ENCODE measurements around the gene ST6GALNAC4. TPM values are rescaled to one million over a fixed set of nuclear protein-coding genes. Genes with fewer than 3 reads are reported as not detected.

The ST6GALNAC4 gene
- total RNA-seq, 1 donor from 2014 or later = 28.5 TPM

DNA sequence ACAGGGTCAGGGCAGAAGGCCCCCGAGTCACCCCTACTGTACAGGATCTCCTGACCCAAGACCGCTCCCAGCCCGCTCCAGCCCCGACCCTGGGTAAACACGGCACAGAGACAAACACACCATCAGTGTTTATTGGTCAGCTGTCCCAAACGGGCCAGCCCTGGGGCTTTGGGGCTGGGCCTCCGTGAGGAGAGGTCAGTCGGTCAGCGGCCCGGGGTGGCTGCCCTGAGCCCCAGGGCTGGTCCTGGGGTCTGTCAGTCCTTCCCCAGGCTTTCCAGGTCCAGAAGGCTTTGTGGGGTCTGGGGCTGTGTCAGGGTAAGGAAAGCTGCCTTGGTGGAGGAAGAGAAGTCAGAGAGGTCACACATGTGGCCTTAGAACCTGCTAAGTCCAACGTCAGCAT lies 18.1 kb upstream of the ST6GALNAC4 start:
- intact Hi-C loops (cut with micrococcal nuclease) = loop anchor here (5.0 kb wide), 1 partner anchor 97 kb away; no protein-coding TSS in a partner anchor
- ATAC-seq = no peak
- no peak for DNase-seq

DNA sequence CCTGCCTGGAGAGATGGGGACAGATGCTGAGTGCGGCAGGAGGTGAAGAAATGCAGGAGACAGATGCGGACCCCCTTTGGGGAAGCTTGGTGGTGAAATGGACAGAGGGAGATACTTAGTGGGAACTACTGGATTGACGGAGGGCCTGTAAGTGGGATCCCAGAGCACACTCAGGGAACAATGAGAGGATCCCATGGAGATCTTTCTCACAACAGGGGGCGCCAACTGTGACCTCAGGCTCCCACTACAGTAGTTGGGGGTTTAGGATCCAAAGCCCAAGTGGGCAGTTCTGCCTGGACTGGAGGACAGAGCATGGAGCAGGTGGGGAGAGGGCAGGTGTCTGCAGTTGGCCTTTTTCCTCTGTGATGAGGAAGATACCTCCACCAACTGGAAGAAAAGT lies 17.4 kb upstream of the ST6GALNAC4 start:
- DNase-seq = no peak
- ATAC-seq = no peak
- intact Hi-C loops (cut with micrococcal nuclease) = no loop called here

DNA sequence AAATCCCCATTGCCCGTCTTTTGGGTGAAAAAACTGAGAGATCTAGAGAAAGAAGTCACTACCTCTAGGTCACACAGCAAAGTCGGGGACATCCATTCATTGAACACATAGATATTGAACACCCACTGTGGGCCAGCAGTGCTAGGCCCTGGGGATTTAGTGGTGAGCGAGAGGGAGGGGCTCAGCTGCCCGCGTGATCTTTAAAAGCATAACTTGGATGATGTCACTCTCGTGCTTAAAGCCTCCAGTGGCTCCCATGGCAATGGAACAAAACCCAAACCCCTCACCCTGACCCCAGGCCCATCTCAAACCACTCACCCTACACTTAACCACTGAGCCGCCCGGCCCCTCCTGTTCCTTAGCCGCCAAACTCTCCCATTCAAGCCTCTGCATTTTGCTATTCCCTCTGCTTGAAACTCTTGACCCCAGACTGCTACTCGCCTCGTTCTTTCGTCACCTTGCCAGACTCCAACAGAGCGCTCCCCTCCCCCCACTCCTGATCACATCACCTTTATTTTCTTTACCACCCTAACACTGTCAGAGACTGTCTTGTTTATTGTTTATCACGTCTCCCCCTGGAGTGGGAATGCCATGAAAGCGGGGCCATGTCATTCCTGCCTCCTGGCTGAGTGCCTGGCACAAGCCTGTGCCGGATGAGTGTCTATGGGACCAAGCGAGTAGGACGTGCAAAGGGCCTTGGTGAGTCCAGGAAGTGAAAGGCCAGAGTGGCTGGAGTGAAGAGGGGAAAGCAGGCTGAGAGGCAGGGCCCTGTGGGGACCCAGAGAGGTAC lies 14.4 kb upstream of the ST6GALNAC4 start:
- intact Hi-C loops (cut with micrococcal nuclease) = no loop called here
- ATAC-seq = no peak
- no peak for DNase-seq

DNA sequence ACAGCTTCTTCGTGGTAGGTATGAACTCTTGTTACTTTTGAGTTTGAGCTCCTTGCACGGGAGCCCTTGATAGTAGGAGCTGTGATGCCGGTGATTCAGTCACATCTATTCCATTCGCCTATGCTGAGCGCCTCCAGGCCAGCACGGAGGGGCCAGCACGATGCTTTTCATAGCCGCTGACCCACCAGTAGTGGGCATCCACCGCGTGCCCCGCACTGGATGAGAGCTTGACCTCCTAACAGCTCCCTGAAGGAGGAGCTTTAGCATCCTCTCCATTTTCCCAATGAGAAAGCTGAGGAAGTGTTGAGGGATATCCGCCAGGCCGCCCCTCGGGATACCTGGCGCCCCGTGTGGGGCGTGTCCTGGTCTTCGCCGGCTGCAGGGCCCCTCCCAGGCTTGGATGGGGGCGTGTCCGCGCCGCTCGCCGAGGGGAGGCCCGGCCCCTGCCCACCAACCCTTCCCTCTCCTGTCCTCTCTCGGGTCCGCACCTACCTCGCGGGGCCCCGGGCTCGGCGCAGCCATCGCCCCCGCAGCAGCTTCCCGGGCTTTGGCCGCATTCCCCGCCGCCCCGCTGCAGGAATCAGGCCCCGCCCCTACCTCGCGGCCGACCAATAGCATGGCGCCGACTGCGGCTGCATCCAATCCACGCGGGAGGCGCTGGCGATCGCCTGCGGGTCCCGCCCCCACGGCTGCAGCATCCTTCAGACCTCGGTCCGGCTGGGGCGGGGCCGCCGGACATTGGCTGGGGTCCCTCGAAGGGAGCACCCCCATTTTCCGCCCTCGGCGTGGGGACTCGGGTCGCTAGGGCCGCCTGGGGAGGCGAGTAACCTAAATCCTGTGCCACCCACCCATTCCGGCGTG lies 13.6 kb upstream of the ST6GALNAC4 start, which contains the start of gene PIP5KL1:
Gene PIP5KL1, minus strand, starts transcription at position 547 of the 861 bp plus-strand sequence. Its CDS starts 25 bp downstream, at position 522.
- DNase-seq (peak; percentile 92), ATAC-seq (peak; percentile 89)
- intact Hi-C loops (cut with micrococcal nuclease) = no loop called here

DNA sequence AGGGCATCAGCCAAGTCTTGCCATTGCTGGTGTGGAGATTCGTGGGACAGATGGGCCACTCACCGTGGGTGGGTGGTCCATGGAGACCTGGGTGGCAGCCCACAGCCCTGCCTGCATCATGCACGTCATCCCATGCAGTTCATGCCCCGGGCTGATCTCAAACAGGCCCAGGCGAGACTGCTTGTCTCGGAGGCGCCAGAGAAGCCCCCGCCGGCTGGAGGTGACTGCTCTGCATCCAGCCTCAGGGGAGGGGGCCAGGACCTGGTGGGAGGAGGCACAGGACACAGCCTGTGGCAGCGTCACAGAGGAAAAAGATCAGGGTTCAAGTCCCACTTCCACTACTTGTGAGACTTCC lies 12.8 kb upstream of the ST6GALNAC4 start:
- DNase-seq (no peak), ATAC-seq (no peak)
- intact Hi-C loops (cut with micrococcal nuclease) = no loop called here

DNA sequence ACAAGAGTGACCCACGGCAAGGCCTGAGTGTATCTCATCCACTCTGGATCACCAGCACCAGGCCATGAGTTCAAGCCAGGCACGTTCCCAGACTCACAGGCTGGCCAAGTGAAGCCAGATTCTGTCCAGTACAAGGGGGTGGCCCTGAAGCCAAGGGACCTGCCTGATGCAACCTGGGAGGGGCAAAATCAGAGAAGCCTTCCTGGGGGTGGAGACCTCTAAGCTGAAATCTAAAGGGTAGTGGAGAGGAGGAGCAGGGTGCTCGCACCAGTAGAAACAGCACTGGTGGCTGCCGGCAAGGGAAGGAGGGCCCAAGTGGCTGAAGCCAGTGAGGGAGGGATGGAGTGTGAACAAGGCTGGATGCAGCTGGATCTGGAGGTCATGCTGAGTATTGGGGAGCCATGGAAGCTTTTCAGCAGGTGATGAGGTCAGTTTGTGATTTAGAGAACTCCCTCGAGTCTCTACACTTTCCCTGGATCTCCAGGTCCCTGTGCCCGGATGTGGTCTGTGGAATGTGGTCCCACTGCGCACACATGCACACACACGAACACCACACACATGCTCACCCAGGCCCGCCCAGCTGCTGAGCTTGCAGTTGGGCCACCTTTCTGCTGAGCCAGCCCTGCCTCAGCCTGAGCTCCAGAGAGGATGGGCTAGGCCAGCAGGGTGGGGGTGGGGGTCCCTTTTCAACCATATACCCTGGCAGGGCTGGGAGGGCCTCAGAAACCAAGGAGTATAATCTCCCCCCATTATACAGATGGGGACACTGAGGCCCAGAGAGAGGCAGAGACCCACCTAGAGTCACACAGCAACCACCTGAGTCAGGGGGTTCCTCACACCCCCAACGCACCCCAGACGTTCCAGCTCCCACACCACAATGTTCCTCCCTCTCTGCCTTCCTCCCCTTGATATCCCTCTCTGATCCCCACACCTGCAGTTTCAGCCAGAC lies 12.1 kb upstream of the ST6GALNAC4 start:
- intact Hi-C loops (cut with micrococcal nuclease) = no loop called here
- no peak for ATAC-seq
- no peak for DNase-seq

DNA sequence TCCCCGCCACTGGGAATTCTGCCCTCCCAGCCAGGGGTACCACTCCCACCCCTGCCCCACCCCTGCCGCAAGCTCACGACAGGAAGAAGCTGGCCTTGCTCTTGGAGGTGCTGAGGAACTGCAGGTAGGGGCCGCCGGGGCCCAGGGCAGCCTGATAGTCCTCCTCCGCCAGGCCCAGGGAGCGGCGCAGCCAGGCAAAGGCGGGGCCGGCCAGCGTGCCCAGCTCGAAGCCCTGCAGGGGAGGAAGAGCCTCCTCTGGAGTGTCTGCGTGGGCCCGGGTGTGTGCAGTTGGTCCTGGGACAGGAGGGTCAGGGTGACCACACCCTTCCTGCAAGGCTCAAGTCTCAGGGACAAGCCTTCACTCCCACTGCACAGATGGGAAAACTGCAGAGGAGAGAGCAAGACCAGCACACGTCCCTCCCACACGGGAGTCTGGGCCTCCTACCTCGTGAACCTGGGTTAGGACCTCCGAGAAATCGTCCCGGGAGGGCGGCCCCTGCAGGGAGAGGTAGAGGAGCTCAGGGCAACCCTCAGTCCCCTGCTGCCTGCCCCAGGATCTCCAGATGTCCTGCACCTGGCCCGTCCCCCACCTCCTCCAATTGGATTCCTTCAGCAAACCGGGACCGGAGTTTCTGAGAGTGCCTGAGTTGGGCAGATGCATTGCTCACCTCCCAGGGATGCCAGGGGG lies 11.3 kb upstream of the ST6GALNAC4 start:
- DNase-seq = no peak
- peak; percentile 7 for ATAC-seq
- intact Hi-C loops (cut with micrococcal nuclease) = no loop called here

DNA sequence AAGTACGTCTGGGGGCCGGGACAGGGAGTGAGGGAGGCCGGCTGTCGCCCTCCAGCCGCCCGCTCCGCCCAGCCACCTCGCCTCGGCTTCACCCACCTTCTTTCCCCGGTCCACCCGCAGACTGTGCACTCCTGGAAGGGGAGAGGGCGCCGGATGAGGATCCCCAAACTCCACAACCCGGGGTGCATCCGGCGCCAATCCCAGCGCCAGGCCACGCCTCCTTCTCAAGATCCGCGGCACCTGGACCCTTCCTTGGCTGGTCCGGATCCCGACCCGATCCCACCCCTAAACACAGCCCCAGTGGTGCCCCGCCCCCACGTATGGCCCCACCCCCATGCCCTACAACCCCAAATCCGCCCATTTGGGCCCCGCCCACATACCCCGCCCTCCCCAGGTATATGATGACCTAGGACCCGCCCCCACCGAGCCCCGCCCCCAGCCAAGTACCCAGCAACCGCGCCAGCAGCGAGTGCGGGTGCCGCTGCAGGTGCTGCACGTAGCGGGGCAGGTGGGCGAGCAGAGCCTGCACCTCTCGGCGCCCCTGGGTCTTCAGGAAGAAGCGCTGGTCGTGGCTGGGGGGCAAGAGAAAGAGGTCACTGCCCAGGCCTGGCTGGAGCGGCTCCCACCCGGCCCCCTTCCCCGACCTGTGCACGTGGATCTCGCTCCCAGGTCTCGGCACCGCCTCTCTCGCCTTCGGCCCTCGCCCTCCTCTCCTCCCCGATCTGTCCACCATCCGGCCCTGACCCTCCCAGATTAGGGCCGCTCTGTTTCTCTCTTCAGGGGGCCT lies 10.6 kb upstream of the ST6GALNAC4 start:
- intact Hi-C loops (cut with micrococcal nuclease) = no loop called here
- ATAC-seq (no peak), DNase-seq (no peak)

DNA sequence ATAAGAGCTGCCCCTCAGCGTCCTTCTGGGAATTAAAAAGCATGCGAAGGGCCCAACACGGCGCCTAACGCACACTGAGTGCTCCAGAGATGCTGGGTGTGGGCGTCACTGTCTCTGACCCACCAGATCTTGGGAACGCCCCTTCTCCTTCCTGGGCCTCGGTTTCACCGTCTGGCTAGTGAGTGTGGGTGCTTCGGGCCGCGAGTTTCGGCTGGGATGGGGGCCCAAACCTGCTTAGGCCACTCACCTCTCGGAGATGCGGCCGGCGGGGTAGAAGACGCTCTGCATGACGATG lies 10.0 kb upstream of the ST6GALNAC4 start:
- intact Hi-C loops (cut with micrococcal nuclease) = no loop called here

DNA sequence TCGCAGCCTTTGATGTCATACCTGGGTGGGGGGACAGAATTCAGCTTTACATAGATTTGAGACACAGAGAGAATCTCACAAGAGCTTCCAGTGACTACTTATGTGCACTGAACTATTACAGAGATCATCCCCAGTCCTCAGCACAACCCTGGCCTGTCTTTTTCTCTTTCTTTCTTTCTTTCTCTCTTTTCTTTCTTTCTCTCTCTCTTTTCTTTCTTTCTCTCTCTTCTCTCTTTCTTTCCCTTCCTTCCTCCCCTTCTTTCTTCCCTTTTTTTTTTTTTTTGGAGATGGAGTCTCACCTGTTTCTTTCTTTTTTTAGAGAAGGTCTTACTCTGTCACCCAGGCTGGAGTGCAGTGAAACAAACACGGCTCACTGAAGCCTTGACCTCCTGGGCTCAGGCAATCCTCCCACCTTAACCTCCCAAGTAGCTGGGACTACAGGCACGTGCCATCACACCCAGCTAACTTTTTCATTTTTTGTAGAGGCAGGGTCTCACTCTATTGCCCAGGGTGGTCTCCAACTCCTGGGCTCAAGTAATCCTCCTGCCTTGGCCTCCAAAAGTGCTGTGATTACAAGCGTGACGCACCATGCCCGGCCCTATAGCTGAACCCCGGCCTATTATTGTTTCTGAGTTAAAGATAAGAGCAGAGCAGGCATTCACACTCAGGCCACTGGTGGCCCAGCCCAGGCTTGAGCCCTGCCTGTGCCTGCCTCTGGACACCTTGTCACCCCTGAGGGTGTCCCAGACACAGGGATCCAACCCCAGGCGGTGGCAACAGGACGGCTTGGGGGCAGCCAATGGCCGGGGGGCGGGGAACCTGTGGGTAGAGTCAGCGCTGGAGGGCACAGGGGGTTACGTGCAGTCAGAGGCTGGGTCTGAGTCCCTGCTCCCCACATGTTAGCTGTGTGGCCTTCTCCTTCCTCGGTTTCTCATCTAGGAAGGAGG lies 9.4 kb upstream of the ST6GALNAC4 start:
- intact Hi-C loops (cut with micrococcal nuclease) = no loop called here
- ATAC-seq (no peak), DNase-seq (no peak)

More for the DNA sequence above, 10.0 kb upstream of the ST6GALNAC4 start:
- DNase-seq (no peak), ATAC-seq (no peak)

DNA sequence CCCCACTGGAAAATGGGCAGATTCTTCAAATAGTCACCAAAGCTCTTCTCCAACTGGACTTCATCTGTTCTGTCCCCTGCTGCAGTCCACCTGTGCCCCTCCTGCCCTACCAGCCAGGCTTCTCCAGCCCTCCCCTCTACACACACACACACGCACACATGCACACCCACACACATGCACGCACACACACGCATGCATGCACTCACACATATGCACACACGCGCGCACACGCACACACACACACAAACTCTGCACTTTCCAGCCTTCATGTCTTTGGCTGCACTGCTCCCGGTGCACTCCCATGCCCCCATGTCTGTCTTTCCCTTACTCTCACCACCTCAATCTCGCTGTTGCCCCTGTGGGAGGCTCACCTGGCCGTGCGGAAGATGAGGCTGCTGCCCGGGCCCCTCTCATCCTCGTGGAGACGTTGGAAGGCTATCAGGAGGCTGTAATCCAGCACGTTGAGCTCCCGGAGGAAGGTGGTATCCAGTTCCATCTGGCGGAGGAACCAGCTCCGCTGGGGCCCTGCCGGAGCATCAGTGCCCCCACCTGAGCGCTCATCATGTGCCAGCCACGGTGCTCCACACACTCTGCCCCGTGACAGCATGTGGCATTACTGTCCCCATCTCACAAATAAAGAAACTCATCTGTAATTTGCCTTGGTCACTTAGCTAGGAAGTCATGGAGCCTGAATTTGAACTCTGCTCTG lies 8.0 kb upstream of the ST6GALNAC4 start:
- intact Hi-C loops (cut with micrococcal nuclease) = loop anchor here (5.0 kb wide), 1 partner anchor 338 kb away; no protein-coding TSS in a partner anchor
- ATAC-seq (no peak), DNase-seq (no peak)

DNA sequence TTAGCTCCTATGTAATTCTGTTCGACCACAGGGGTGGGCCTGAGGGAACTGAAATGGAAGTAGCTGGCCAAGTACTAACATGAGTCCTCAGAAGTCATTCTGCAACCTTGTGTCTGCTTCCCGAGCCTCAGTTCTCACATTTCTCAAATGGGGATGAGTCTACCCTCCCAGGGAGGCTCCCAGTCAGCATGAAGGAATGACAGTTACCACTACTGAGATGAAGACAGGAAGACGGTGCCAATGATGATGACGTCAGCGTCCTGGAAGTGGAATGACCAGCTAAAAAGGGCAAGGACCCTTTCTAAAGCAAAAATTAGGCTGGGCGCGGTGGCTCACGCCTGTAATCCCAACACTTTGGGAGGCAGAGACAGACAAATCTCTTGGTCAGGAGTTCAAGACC lies 6.9 kb upstream of the ST6GALNAC4 start:
- intact Hi-C loops (cut with micrococcal nuclease) = loop anchor here (5.0 kb wide), 1 partner anchor 336 kb away; no protein-coding TSS in a partner anchor

DNA sequence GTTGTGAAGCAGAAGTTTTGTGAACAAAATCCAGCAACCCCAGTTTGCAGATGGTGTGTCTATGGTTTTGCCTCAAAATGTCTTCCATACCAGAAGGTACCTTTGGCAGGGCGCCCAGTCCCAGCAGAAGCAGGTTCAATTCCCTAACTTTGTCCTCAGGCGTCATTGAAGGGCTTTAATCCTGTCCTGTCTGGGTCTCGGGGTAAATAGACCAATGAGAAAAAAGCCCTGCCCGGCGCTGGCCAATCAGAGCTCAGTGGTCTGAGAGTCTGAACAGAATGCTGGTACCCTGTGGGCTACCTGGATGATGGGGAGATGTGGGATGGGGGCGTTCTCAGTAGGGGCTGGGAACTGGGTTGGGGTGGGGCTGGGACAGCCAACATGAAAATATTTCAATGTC lies 6.2 kb upstream of the ST6GALNAC4 start:
- intact Hi-C loops (cut with micrococcal nuclease) = loop anchor here (5.0 kb wide), 1 partner anchor 336 kb away; no protein-coding TSS in a partner anchor
- ATAC-seq (no peak), DNase-seq (no peak)

More for the DNA sequence above, 6.9 kb upstream of the ST6GALNAC4 start:
- ATAC-seq (no peak), DNase-seq (no peak)

DNA sequence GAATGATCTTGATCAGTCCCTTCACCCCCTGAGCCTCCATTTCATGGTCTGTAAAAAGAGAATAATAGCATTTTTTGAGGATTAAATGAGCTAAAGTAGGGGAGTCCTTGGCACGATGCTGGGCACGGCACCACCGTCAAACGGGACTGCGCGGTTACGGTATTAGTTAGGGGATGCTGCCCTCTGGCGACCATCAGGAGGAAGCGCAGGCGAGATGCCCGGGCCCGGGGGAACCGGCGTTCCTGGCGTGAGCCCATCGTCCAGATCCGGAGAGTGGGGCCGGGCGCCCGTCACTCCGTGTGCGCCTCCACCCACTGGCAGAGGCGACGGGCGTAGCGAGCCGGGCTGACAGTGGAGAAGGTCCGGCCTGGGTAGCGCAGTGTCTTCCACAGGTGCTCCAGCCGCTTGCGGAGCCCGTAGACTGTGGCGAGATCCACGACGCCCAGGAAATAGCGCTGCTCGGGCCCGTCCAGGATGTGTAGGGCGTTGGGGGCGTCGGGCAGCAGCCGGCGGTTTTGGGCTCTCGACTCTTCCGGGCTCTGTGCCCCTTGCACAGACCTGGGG lies 4.8 kb upstream of the ST6GALNAC4 start:
- peak; percentile 25 for ATAC-seq
- DNase-seq = peak; percentile 84
- intact Hi-C loops (cut with micrococcal nuclease) = loop anchor here (5.0 kb wide), 1 partner anchor 334 kb away; no protein-coding TSS in a partner anchor

DNA sequence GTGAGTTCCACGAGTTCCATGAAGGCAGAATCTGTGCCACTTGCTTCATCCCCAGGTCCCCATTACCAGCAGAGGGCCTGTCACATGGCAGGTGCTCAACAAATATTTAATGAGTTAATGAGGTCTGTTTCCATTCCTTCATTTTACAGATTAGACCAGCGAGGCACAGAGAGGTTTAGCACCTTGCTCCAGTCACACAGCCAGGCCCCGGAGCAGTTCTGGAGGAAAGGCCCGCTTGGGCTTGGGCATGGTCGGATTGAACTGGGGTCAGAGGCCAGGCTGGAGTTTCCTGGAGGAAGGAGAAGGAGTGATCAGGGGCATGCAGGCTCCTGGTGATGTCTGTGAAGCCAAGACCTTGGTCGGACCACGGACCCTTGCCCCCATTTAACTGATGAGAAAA lies 4.0 kb upstream of the ST6GALNAC4 start:
- ATAC-seq (no peak), DNase-seq (no peak)
- intact Hi-C loops (cut with micrococcal nuclease) = loop anchor here (5.0 kb wide), 1 partner anchor 333 kb away; no protein-coding TSS in a partner anchor
